PC-3 (cell line): Measurements from ENCODE around the gene GLG1. TPM values are rescaled to one million over a fixed set of nuclear protein-coding genes. Genes with fewer than 3 reads are reported as not detected.

Source experiments
- ATAC-seq: fragments of 200-7000 bp; cut with Tn5 transposase; 2 replicates; pipeline ENCODE4 v1.9.1; 2020; ENCODE audit warnings: mild to moderate bottlenecking, moderate library complexity
- BruUV-seq: library from RNA; stranded (reverse); fragments of 400-500 nt; replicated peaks from 2 replicates; lab custom pipeline; 2021; lab: Mats Ljungman, UMichigan
- CTCF ChIA-PET: fragments of 300-600 bp; sonication (Branson Sonifier 250); formaldehyde crosslinking; loops from one replicate; lab custom pipeline; 2022; ENCODE audit warnings: antibody characterized with exemption; lab: Charles Lee
- POLR2A ChIA-PET: fragments of 300-600 bp; sonication (Branson Sonifier 250); formaldehyde crosslinking; loops from one replicate; lab custom pipeline; 2022; ENCODE audit warnings: antibody characterized with exemption; ENCODE audit not compliant: unreplicated experiment; lab: Charles Lee
- DNase-seq: peaks from one replicate; pipeline ENCODE4 v3.0.0-alpha.2; 2015
- H2AFZ ChIP-seq: fragments of 300-600 bp; sonication (generic); 2 replicates; pipeline ENCODE4 v1.6.0; 2016; ENCODE audit warnings: antibody characterized with exemption, low read length
- H3F3A ChIP-seq: fragments of 300-600 bp; sonication (generic); one replicate; pipeline ENCODE4 v1.6.0; 2017; ENCODE audit warnings: antibody characterized with exemption, low read length, control low read depth, mild to moderate bottlenecking; ENCODE audit not compliant: unreplicated experiment
- H3K27ac ChIP-seq: fragments of 300-600 bp; sonication (generic); 2 replicates; pipeline ENCODE4 v1.5.1; 2016; ENCODE audit warnings: mild to moderate bottlenecking, low read length
- H3K27me3 ChIP-seq: fragments of 300-600 bp; sonication (generic); 2 replicates; pipeline ENCODE4 v1.6.1; 2016; ENCODE audit warnings: low read length, mixed read lengths
- H3K36me3 ChIP-seq: fragments of 300-600 bp; sonication (generic); 2 replicates; pipeline ENCODE4 v1.6.1; 2016; ENCODE audit warnings: low read depth, mixed run types, low read length, mixed read lengths
- H3K4me1 ChIP-seq: fragments of 300-600 bp; sonication (generic); 2 replicates; pipeline ENCODE4 v1.5.1; 2016; ENCODE audit warnings: low read length; ENCODE audit not compliant: insufficient read depth
- H3K4me2 ChIP-seq: fragments of 300-600 bp; sonication (generic); 2 replicates; pipeline ENCODE4 v1.6.0; 2016; ENCODE audit warnings: low read length
- H3K4me3 ChIP-seq: fragments of 300-600 bp; sonication (generic); 2 replicates; pipeline ENCODE4 v1.5.1; 2016; ENCODE audit warnings: mild to moderate bottlenecking, low read length, mixed read lengths
- H3K79me2 ChIP-seq: fragments of 300-600 bp; sonication (generic); 2 replicates; pipeline ENCODE4 v1.6.1; 2017; ENCODE audit warnings: low read length, mixed read lengths
- H3K9ac ChIP-seq: fragments of 300-600 bp; sonication (generic); 2 replicates; pipeline ENCODE4 v1.6.0; 2016; ENCODE audit warnings: mild to moderate bottlenecking, low read length
- H3K9me2 ChIP-seq: fragments of 300-600 bp; sonication (generic); replicated peaks from 2 replicates; pipeline ENCODE4 v1.6.1; 2016; ENCODE audit warnings: mixed run types, low read length, mixed read lengths
- H3K9me3 ChIP-seq: fragments of 300-600 bp; sonication (generic); 2 replicates; pipeline ENCODE4 v1.6.1; 2016; ENCODE audit warnings: low read length, mixed read lengths
- H4K20me1 ChIP-seq: fragments of 300-600 bp; sonication (generic); 2 replicates; pipeline ENCODE4 v1.6.1; 2016; ENCODE audit warnings: low read length, mixed read lengths
- CTCF ChIP-seq: fragments of 300-600 bp; sonication (generic); conservative IDR thresholded peaks from 2 replicates; pipeline ENCODE4 v1.5.1; 2017; ENCODE audit warnings: antibody characterized with exemption, low read depth, mild to moderate bottlenecking, low read length
- EZH2 ChIP-seq: fragments of 300-600 bp; sonication (generic); IDR thresholded peaks from one replicate; pipeline ENCODE4 v1.6.1; 2017; ENCODE audit warnings: antibody characterized with exemption, mild to moderate bottlenecking, low read length; ENCODE audit not compliant: unreplicated experiment
- EZH2phosphoT487 ChIP-seq: fragments of 300-600 bp; sonication (generic); IDR thresholded peaks from 2 replicates; pipeline ENCODE4 v1.6.1; 2018; ENCODE audit warnings: mild to moderate bottlenecking, antibody characterized with exemption, low read length, borderline replicate concordance
- intact Hi-C: fragments of 100-400 bp; cut with micrococcal nuclease; formaldehyde crosslinking; loops from 2 replicates; pipeline ENCODE4 v1.9.0; 2023
- total RNA-seq: library from RNA; depleted of rRNA; stranded (reverse); fragments of >200 nt; gene quantifications from 2 replicates; pipeline ENCODE4 v1.2.3, GENCODE V29; 2014

Gene GLG1
- total RNA-seq, 1 experiment from 2014 or later, result 63.5 TPM

- no peak overlapping the region for H3K27ac ChIP-seq
- no peaks in the 10 kb centered on the region for H3K9me3 ChIP-seq
- H3F3A ChIP-seq, result no peaks in the 10 kb centered on the region
- ChIA-PET POLR2A (no interaction called here), CTCF (no interaction called here)
- H2AFZ ChIP-seq, result no peak overlapping the region
- intact Hi-C loops, result no loop called here
- no peak overlapping the region for H3K9ac ChIP-seq
- H3K79me2 ChIP-seq, result peaks cover 65% of the 10 kb centered on the region
- no peaks in the 10 kb centered on the region for H3K9me2 ChIP-seq
- H3K4me1 ChIP-seq, result no peaks in the 10 kb centered on the region
- no peaks in the 10 kb centered on the region for H4K20me1 ChIP-seq
- ATAC-seq (no peak), DNase-seq (no peak)
- BruUV-seq, result TSS peak; percentile 10
- H3K27me3 ChIP-seq, result no peaks in the 10 kb centered on the region
- H3K36me3 ChIP-seq, result no peaks in the 10 kb centered on the region
- H3K4me2 ChIP-seq, result no peak overlapping the region
- H3K4me3 ChIP-seq, result no peak overlapping the region
- no peak for TF ChIP-seq CTCF
- TF ChIP-seq EZH2, result no peak
- no peak for TF ChIP-seq EZH2phosphoT487
These were observed 14.1 kb downstream of the GLG1 start for GRCh38 chr16:74592847-74593246.

GRCh38 chr16:74591876-74592650 lies 14.9 kb downstream of the GLG1 start:
- H3K4me3 ChIP-seq, result no peak overlapping the region
- no peaks in the 10 kb centered on the region for H4K20me1 ChIP-seq
- no peak overlapping the region for H3K27ac ChIP-seq
- ATAC-seq (no peak), DNase-seq (no peak)
- no peak for TF ChIP-seq EZH2phosphoT487
- TF ChIP-seq EZH2, result no peak
- no peak for TF ChIP-seq CTCF
- no peaks in the 10 kb centered on the region for H3F3A ChIP-seq
- H3K79me2 ChIP-seq, result peaks cover 67% of the 10 kb centered on the region
- intact Hi-C loops, result no loop called here
- no TSS peak for BruUV-seq
- no peaks in the 10 kb centered on the region for H3K36me3 ChIP-seq
- H3K4me1 ChIP-seq, result no peaks in the 10 kb centered on the region
- POLR2A ChIA-PET, result interaction anchor here (0.7 kb wide), 1 partner anchor 138 kb away, joined by 6 read pairs; no protein-coding TSS in a partner anchor
- no peak overlapping the region for H3K4me2 ChIP-seq
- H3K9me2 ChIP-seq, result no peaks in the 10 kb centered on the region
- no peak overlapping the region for H3K9ac ChIP-seq
- no peak overlapping the region for H2AFZ ChIP-seq
- no peaks in the 10 kb centered on the region for H3K9me3 ChIP-seq
- CTCF ChIA-PET, result no interaction called here
- H3K27me3 ChIP-seq, result no peaks in the 10 kb centered on the region

GRCh38 chr16:74586948-74587347 lies 20.0 kb downstream of the GLG1 start:
- TF ChIP-seq CTCF (no peak), EZH2 (no peak), EZH2phosphoT487 (no peak)
- no TSS peak for BruUV-seq
- H3K4me3 ChIP-seq, result no peak overlapping the region
- ChIA-PET CTCF (no interaction called here), POLR2A (no interaction called here)
- DNase-seq (no peak), ATAC-seq (no peak)
- no peaks in the 10 kb centered on the region for H3K27me3 ChIP-seq
- intact Hi-C loops, result no loop called here
- H3K9me3 ChIP-seq, result no peaks in the 10 kb centered on the region
- no peak overlapping the region for H3K4me2 ChIP-seq
- no peaks in the 10 kb centered on the region for H3K36me3 ChIP-seq
- no peaks in the 10 kb centered on the region; the same call in 1 of the 2 replicates for H3K4me1 ChIP-seq
- peaks cover 76% of the 10 kb centered on the region for H3K79me2 ChIP-seq
- H4K20me1 ChIP-seq, result no peaks in the 10 kb centered on the region
- no peaks in the 10 kb centered on the region for H3F3A ChIP-seq
- H3K9ac ChIP-seq, result no peak overlapping the region
- no peak overlapping the region for H3K27ac ChIP-seq
- no peak overlapping the region for H2AFZ ChIP-seq
- H3K9me2 ChIP-seq, result no peaks in the 10 kb centered on the region
